Measurements from ENCODE around the gene RASGRP1. TPM values are rescaled to one million over a fixed set of nuclear protein-coding genes. Genes with fewer than 3 reads are reported as not detected.
A peak's percentile ranks its signal among the peaks of the same experiment; 100 is the strongest.

Gene RASGRP1
- total RNA-seq, 1 donor, result 0.36 TPM

DNA sequence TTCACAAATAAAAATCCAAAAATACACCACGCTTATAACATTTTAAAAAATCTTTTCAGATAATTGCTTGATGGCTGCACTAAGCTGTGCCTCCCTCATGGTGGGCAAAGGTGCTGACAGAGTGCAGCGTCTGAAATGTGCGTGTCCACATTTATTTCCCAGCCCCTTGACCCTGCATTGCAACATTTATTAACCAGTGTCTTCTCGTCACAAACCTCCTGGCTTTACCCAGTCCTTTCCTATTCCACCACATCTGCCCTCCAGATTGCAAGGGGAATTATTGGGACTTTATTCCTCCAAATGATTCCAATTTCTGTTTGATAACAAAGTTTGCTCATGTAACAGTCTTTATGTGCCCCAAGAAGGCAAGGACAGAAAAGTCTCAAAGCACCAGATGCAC lies 5.5 kb downstream of the RASGRP1 start:
- Histone ChIP-seq H3K27me3 (ENCODE audit: insufficient read depth, low read length) (peaks cover 33% of the 10 kb centered on the region), H3K79me2 (ENCODE audit: insufficient read depth, low read length) (no peaks in the 10 kb centered on the region), H4K20me1 (ENCODE audit: insufficient read depth, low read length) (peaks cover 2% of the 10 kb centered on the region), H3K4me3 (ENCODE audit: insufficient read depth, low read length) (no peak overlapping the region), H3K9me3 (ENCODE audit: low read depth, low read length) (no peaks in the 10 kb centered on the region), H3K4me2 (ENCODE audit: insufficient read depth, low read length) (peak overlapping the region; percentile 46), H2AFZ (ENCODE audit: low read length) (no peak overlapping the region), H3K36me3 (ENCODE audit: insufficient read depth, low read length) (no peaks in the 10 kb centered on the region), H3K27ac (ENCODE audit: low read depth, low read length) (no peak overlapping the region), H3K4me1 (ENCODE audit: insufficient read depth, low read length) (peaks cover 35% of the 10 kb centered on the region)
- no peak for DNase-seq (ENCODE audit: insufficient read length, low spot score, missing footprints)
- TF ChIP-seq, protein P1, sequence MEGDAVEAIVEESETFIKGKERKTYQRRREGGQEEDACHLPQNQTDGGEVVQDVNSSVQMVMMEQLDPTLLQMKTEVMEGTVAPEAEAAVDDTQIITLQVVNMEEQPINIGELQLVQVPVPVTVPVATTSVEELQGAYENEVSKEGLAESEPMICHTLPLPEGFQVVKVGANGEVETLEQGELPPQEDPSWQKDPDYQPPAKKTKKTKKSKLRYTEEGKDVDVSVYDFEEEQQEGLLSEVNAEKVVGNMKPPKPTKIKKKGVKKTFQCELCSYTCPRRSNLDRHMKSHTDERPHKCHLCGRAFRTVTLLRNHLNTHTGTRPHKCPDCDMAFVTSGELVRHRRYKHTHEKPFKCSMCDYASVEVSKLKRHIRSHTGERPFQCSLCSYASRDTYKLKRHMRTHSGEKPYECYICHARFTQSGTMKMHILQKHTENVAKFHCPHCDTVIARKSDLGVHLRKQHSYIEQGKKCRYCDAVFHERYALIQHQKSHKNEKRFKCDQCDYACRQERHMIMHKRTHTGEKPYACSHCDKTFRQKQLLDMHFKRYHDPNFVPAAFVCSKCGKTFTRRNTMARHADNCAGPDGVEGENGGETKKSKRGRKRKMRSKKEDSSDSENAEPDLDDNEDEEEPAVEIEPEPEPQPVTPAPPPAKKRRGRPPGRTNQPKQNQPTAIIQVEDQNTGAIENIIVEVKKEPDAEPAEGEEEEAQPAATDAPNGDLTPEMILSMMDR (IDR thresholded peaks at IDR 0.05; ENCODE audit: extremely low read depth, low read depth, low read length), result no peak

DNA sequence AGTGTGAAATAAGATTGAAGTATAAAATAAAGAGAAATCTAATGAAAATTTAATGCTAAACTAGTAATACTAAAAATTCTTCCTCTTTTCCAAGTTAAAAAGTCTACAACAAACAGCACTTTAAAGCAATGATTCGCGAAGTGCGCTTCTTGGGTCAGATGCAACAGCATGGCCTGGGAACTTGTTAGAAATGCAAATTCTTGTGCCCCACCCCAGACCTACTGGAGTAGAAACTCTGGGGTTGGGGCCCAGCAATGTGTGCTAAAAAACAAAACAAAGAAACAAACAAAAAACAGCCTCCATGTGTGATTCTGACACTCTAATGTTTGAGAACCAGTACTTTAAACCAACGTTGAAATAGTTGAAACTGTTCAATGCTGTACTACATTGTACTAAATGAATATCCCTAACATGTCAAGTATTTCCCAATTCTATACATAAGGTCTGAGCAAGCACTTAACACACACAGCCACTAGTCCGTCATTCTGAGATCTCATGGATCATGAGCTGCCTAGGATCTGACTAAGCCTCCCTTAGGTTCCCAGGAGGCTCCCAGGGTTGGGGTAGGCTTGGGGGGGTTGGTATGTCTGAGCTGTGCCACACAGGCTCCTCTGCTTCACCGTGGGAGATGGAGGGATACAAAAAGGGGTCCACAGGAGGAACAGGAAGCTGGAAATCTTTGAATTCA lies 6.1 kb downstream of the RASGRP1 start:
- Histone ChIP-seq H3K4me3 (ENCODE audit: insufficient read depth, low read length) (no peak overlapping the region), H3K9me3 (ENCODE audit: low read depth, low read length) (no peaks in the 10 kb centered on the region), H3K27me3 (ENCODE audit: insufficient read depth, low read length) (peaks cover 30% of the 10 kb centered on the region), H4K20me1 (ENCODE audit: insufficient read depth, low read length) (no peaks in the 10 kb centered on the region), H3K27ac (ENCODE audit: low read depth, low read length) (peak overlapping the region; percentile 24), H3K79me2 (ENCODE audit: insufficient read depth, low read length) (no peaks in the 10 kb centered on the region), H3K36me3 (ENCODE audit: insufficient read depth, low read length) (no peaks in the 10 kb centered on the region), H3K4me1 (ENCODE audit: insufficient read depth, low read length) (peaks cover 30% of the 10 kb centered on the region), H2AFZ (ENCODE audit: low read length) (no peak overlapping the region), H3K4me2 (ENCODE audit: insufficient read depth, low read length) (peak overlapping the region; percentile 46)
- TF ChIP-seq, protein P1 (IDR thresholded peaks at IDR 0.05; ENCODE audit: extremely low read depth, low read depth, low read length), result no peak
- DNase-seq (ENCODE audit: insufficient read length, low spot score, missing footprints), result peak; percentile 88

DNA sequence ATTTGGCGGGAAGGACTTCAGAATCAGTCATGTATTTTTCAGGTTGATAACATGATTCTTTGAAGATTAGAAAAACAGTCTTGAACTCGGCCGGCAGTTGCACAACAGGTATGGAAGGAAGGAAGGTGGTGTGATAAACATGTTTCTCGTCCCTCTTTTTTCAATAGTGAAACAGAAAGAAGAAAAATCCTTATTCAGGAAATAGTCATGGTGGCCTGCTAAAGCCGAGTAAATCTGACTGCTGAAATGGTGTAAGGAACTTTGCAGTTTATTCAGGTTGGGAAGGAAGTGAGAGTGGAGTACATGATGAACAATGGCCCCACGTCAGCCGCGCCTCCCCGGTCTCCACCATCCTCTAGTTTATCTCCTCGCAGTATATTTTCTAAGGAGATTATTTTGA lies 6.7 kb downstream of the RASGRP1 start:
- no peak overlapping the region for H3K27ac ChIP-seq (ENCODE audit: low read depth, low read length)
- H3K79me2 ChIP-seq (ENCODE audit: insufficient read depth, low read length), result no peaks in the 10 kb centered on the region
- peaks cover 30% of the 10 kb centered on the region for H3K4me1 ChIP-seq (ENCODE audit: insufficient read depth, low read length)
- H3K4me2 ChIP-seq (ENCODE audit: insufficient read depth, low read length), result no peak overlapping the region
- no peak overlapping the region for H2AFZ ChIP-seq (ENCODE audit: low read length)
- H3K27me3 ChIP-seq (ENCODE audit: insufficient read depth, low read length), result peaks cover 27% of the 10 kb centered on the region
- no peaks in the 10 kb centered on the region for H3K36me3 ChIP-seq (ENCODE audit: insufficient read depth, low read length)
- H3K4me3 ChIP-seq (ENCODE audit: insufficient read depth, low read length), result no peak overlapping the region
- DNase-seq (ENCODE audit: insufficient read length, low spot score, missing footprints), result no peak
- H3K9me3 ChIP-seq (ENCODE audit: low read depth, low read length), result no peaks in the 10 kb centered on the region
- TF ChIP-seq, protein P1 (IDR thresholded peaks at IDR 0.05; ENCODE audit: extremely low read depth, low read depth, low read length), result no peak
- H4K20me1 ChIP-seq (ENCODE audit: insufficient read depth, low read length), result no peaks in the 10 kb centered on the region

DNA sequence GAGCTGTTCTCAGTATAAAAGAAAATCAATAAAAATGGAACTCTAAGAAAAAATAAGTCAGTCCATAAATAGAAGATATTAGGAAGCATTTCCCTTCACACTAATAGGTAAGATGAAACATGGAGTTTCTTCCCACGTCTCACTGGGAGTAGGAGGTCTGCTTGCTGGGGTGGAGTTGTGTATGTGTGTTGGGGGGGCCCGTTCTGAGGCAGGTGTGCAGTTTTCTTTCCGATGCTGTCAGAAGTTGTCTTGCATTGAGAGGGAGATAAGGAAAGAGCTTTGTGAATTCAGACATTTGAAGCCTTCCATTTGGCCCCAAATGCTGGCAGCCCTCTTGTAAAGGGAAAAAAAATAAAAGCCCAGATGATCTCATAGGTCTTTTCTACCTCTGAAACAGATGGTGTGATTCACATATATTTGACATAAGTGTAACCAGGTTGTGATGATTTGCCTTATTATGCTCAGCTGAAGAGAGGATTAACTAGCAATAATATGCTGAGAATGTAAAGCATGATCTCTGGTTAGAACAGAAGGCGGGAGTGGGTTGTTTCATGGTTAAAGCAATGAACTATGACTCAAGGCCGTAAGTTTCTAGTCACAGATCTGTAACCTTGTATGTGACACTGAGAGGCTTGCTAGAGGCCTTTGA lies 8.8 kb downstream of the RASGRP1 start:
- Histone ChIP-seq H3K27me3 (ENCODE audit: insufficient read depth, low read length) (peaks cover 18% of the 10 kb centered on the region), H3K4me3 (ENCODE audit: insufficient read depth, low read length) (no peak overlapping the region), H3K36me3 (ENCODE audit: insufficient read depth, low read length) (no peaks in the 10 kb centered on the region), H3K79me2 (ENCODE audit: insufficient read depth, low read length) (no peaks in the 10 kb centered on the region), H3K4me2 (ENCODE audit: insufficient read depth, low read length) (no peak overlapping the region), H3K9me3 (ENCODE audit: low read depth, low read length) (no peaks in the 10 kb centered on the region), H4K20me1 (ENCODE audit: insufficient read depth, low read length) (no peaks in the 10 kb centered on the region), H3K27ac (ENCODE audit: low read depth, low read length) (peak overlapping the region; percentile 29), H3K4me1 (ENCODE audit: insufficient read depth, low read length) (peaks cover 30% of the 10 kb centered on the region), H2AFZ (ENCODE audit: low read length) (no peak overlapping the region)
- TF ChIP-seq, protein P1 (IDR thresholded peaks at IDR 0.05; ENCODE audit: extremely low read depth, low read depth, low read length), result no peak
- peak; percentile 63 for DNase-seq (ENCODE audit: insufficient read length, low spot score, missing footprints)
